ENCODE data around the gene USP47.

USP47 gene

GRCh38 chr11:11817957-11818356 lies 23.8 kb upstream of the USP47 start:
- TF ChIP-seq, protein P1, sequence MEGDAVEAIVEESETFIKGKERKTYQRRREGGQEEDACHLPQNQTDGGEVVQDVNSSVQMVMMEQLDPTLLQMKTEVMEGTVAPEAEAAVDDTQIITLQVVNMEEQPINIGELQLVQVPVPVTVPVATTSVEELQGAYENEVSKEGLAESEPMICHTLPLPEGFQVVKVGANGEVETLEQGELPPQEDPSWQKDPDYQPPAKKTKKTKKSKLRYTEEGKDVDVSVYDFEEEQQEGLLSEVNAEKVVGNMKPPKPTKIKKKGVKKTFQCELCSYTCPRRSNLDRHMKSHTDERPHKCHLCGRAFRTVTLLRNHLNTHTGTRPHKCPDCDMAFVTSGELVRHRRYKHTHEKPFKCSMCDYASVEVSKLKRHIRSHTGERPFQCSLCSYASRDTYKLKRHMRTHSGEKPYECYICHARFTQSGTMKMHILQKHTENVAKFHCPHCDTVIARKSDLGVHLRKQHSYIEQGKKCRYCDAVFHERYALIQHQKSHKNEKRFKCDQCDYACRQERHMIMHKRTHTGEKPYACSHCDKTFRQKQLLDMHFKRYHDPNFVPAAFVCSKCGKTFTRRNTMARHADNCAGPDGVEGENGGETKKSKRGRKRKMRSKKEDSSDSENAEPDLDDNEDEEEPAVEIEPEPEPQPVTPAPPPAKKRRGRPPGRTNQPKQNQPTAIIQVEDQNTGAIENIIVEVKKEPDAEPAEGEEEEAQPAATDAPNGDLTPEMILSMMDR (IDR thresholded peaks at IDR 0.05) = no peak
- Histone ChIP-seq H3K9me3 (ENCODE audit: control insufficient read depth, low read length) (no peaks in the 10 kb centered on the region), H3K4me3 (ENCODE audit: low read depth, low read length) (no peak overlapping the region), H3K4me1 (no peaks in the 10 kb centered on the region), H3K9ac (no peak overlapping the region), H3K79me2 (no peaks in the 10 kb centered on the region), H2AFZ (no peak overlapping the region), H3K27ac (no peak overlapping the region), H3K36me3 (ENCODE audit: control insufficient read depth, insufficient read depth, low read length) (no peaks in the 10 kb centered on the region), H3K4me2 (ENCODE audit: low read length) (no peak overlapping the region), H3K27me3 (ENCODE audit: control insufficient read depth, insufficient read depth, low read length) (no peaks in the 10 kb centered on the region)

DNA sequence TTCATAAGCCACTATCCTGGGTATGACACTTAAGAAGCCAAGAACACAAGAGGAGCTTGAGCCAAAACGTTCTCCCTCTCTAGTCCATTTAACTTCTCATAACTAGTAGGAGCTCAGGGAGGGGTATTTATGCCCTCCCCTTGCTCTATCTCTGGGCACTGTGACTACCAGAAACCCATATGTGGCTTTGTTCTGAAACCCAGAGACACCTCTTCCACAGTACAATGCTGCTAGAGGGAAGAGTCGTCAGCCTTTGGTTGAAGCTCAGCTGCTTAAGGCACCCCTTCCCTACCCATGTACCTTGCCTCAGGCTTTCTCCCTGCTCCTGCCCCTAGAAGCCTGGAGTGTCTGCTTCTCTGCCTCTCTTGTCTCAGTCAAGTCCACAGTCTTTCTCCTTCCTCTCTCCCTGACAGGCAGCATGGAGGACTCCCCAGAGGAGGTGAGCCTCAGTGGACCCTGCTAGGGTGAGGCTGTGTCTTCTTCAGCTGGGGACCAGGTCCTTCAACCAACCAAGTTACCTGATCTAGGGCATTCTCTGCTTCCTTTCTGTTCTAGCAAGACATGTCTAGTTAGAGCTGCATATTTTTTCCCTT lies 23.1 kb upstream of the USP47 start:
- Histone ChIP-seq H3K79me2 (no peaks in the 10 kb centered on the region), H3K27ac (no peak overlapping the region), H3K36me3 (ENCODE audit: control insufficient read depth, insufficient read depth, low read length) (no peaks in the 10 kb centered on the region), H3K27me3 (ENCODE audit: control insufficient read depth, insufficient read depth, low read length) (no peaks in the 10 kb centered on the region), H3K4me3 (ENCODE audit: low read depth, low read length) (no peak overlapping the region), H3K4me2 (ENCODE audit: low read length) (no peak overlapping the region), H2AFZ (no peak overlapping the region), H3K4me1 (no peaks in the 10 kb centered on the region), H3K9me3 (ENCODE audit: control insufficient read depth, low read length) (no peaks in the 10 kb centered on the region), H3K9ac (no peak overlapping the region)
- TF ChIP-seq, protein P1 (IDR thresholded peaks at IDR 0.05) = no peak

GRCh38 chr11:11821899-11822298 lies 19.9 kb upstream of the USP47 start:
- Histone ChIP-seq H3K9ac (no peak overlapping the region), H3K79me2 (no peaks in the 10 kb centered on the region), H3K36me3 (ENCODE audit: control insufficient read depth, insufficient read depth, low read length) (no peaks in the 10 kb centered on the region), H3K27ac (no peak overlapping the region), H3K4me3 (ENCODE audit: low read depth, low read length) (no peak overlapping the region), H3K9me3 (ENCODE audit: control insufficient read depth, low read length) (no peaks in the 10 kb centered on the region), H3K4me1 (no peaks in the 10 kb centered on the region), H2AFZ (no peak overlapping the region), H3K4me2 (ENCODE audit: low read length) (no peak overlapping the region), H3K27me3 (ENCODE audit: control insufficient read depth, insufficient read depth, low read length) (no peaks in the 10 kb centered on the region)
- TF ChIP-seq, protein P1 (IDR thresholded peaks at IDR 0.05) = no peak

GRCh38 chr11:11822946-11823345 lies 18.8 kb upstream of the USP47 start:
- H2AFZ ChIP-seq = no peak overlapping the region
- no peaks in the 10 kb centered on the region for H3K9me3 ChIP-seq (ENCODE audit: control insufficient read depth, low read length)
- H3K27ac ChIP-seq = no peak overlapping the region
- no peaks in the 10 kb centered on the region for H3K36me3 ChIP-seq (ENCODE audit: control insufficient read depth, insufficient read depth, low read length)
- H3K9ac ChIP-seq = no peak overlapping the region
- H3K4me1 ChIP-seq = no peaks in the 10 kb centered on the region
- H3K27me3 ChIP-seq (ENCODE audit: control insufficient read depth, insufficient read depth, low read length) = no peaks in the 10 kb centered on the region
- no peak overlapping the region for H3K4me2 ChIP-seq (ENCODE audit: low read length)
- H3K79me2 ChIP-seq = no peaks in the 10 kb centered on the region
- TF ChIP-seq, protein P1 (IDR thresholded peaks at IDR 0.05) = no peak
- H3K4me3 ChIP-seq (ENCODE audit: low read depth, low read length) = no peak overlapping the region

- Histone ChIP-seq H3K79me2 (no peaks in the 10 kb centered on the region), H3K27me3 (ENCODE audit: control insufficient read depth, insufficient read depth, low read length) (no peaks in the 10 kb centered on the region), H3K9ac (no peak overlapping the region), H3K4me2 (ENCODE audit: low read length) (no peak overlapping the region), H3K4me1 (no peaks in the 10 kb centered on the region), H3K27ac (no peak overlapping the region), H3K4me3 (ENCODE audit: low read depth, low read length) (no peak overlapping the region), H2AFZ (no peak overlapping the region), H3K9me3 (ENCODE audit: control insufficient read depth, low read length) (no peaks in the 10 kb centered on the region), H3K36me3 (ENCODE audit: control insufficient read depth, insufficient read depth, low read length) (no peaks in the 10 kb centered on the region)
- TF ChIP-seq, protein P1 (IDR thresholded peaks at IDR 0.05) = no peak
Measured at GRCh38 chr11:11826260-11826659, 15.5 kb upstream of the USP47 start.

All from parathyroid adenoma (tissue), 2 donors.